Transverse colon (tissue), 4 donors: ENCODE measurements around the gene GSG1L. TPM values are rescaled to one million over a fixed set of nuclear protein-coding genes. Genes with fewer than 3 reads are reported as not detected.

Source experiments
- DNase-seq: peaks from one replicate; pipeline ENCODE4 v3.0.0-alpha.2; 2019
- H3K27ac ChIP-seq, 4 donors: fragments of 200-600 bp; sonication (generic); 2 replicates each; pipeline ENCODE4 v1.5.1; 2016 to 2018; ENCODE audit warnings: inconsistent platforms in 4 of 4
- H3K27me3 ChIP-seq: fragments of 200-600 bp; sonication (generic); 2 replicates; pipeline ENCODE4 v1.5.1; 2017; ENCODE audit warnings: inconsistent platforms
- H3K36me3 ChIP-seq, 4 donors: fragments of 200-600 bp; sonication (generic); 2 replicates each; pipeline ENCODE4 v1.5.1; 2017 to 2019; ENCODE audit warnings: inconsistent platforms in 4 of 4
- H3K4me1 ChIP-seq, 4 donors: fragments of 200-600 bp; sonication (generic); 2 replicates each; pipeline ENCODE4 v1.5.1; 2017 to 2020; ENCODE audit warnings: inconsistent platforms in 4 of 4
- H3K4me3 ChIP-seq, 4 donors: fragments of 200-600 bp; sonication (generic); 1 replicate in 1 of 4; 2 replicates in 3 of 4; pipeline versions ENCODE4 v1.5.1 to v1.6.1; 2017 to 2019; ENCODE audit warnings: inconsistent platforms in 4 of 4
- H3K9me3 ChIP-seq, 2 donors: fragments of 200-600 bp; sonication (generic); 2 replicates each; pipeline ENCODE4 v1.5.1; 2017 to 2019; ENCODE audit warnings: inconsistent platforms in 2 of 2
- CTCF ChIP-seq, 5 experiments: fragments of 200-600 bp in 3 of 5; fragments of 450-650 bp in 2 of 5; sonication (generic) in 3 of 5; IDR thresholded peaks; 1 replicate in 2 of 5; 2 replicates in 3 of 5; pipeline ENCODE4 v1.5.1; 2016 to 2017; ENCODE audit warnings: antibody characterized with exemption in 5 of 5, inconsistent platforms in 3 of 5, mild to moderate bottlenecking in 2 of 5, moderate library complexity in 1 of 5
- EP300 ChIP-seq: sonication (generic); formaldehyde crosslinking; IDR thresholded peaks from one replicate; pipeline ENCODE4 v1.6.1; 2017; ENCODE audit warnings: antibody characterized with exemption, low read depth
- POLR2A ChIP-seq: fragments of 450-650 bp; IDR thresholded peaks from one replicate; pipeline ENCODE4 v1.6.1; 2016; ENCODE audit warnings: antibody characterized with exemption, mild to moderate bottlenecking, moderate library complexity
- POLR2AphosphoS5 ChIP-seq, 3 donors: sonication (generic); formaldehyde crosslinking; IDR thresholded peaks; one replicate each; pipeline ENCODE4 v1.6.1; 2016; ENCODE audit warnings: antibody characterized with exemption in 3 of 3
- WGBS, 2 donors: methylation state at CpG; one replicate each; pipeline ENCODE4 v1.1.5; 2018; ENCODE audit warnings: low coverage in 1 of 2; 5-methylcytosine and 5-hydroxymethylcytosine counted together
- in situ Hi-C, 4 donors: fragments of 200-750 bp; cut with MboI; loops; one replicate each; pipeline versions ENCODE4 v1.15.0 to v1.15.1; 2017; ENCODE audit warnings: low sequenced_read_pairs in 3 of 4, low pct_ligation_motif_present in 1 of 4, low pct_unique_long_range_greater_than_20kb in 1 of 4
- intact Hi-C: fragments of 100-400 bp; cut with DNase I; formaldehyde crosslinking; loops from one replicate; pipeline ENCODE4 v1.15.1; 2023; ENCODE audit warnings: low total_unique reads
- total RNA-seq, 4 donors: library from RNA; depleted of rRNA; stranded (reverse); fragments of >200 nt; gene quantifications; one replicate each; pipeline ENCODE4 v1.1.0, GENCODE V29; 2016

The GSG1L gene
- total RNA-seq, 4 donors from 2014 or later, result not detected

- in situ Hi-C loops, result no loop called here
- no peak for TF ChIP-seq POLR2A
- no peak for TF ChIP-seq CTCF (IDR thresholded peaks at IDR 0.05)
- TF ChIP-seq POLR2AphosphoS5 (IDR thresholded peaks at IDR 0.05), result no peak
- no peak for TF ChIP-seq EP300
- no peaks in the 10 kb centered on the region for H3K27me3 ChIP-seq
- H3K9me3 ChIP-seq, result no peaks in the 10 kb centered on the region
- DNase-seq, result no peak
- intact Hi-C loops, result no loop called here
- peaks cover 3 to 75% (median 38%) of the 10 kb centered on the region in 4 donors for H3K36me3 ChIP-seq
- no peak overlapping the region for H3K4me3 ChIP-seq
- 89% methylated on average over 7 of the region's 7 CpGs; no CpG with 5 or more reads in 1 of the 2 donors for WGBS, 2 donors
- H3K27ac ChIP-seq, result no peak overlapping the region
- H3K4me1 ChIP-seq, result no peaks in the 10 kb centered on the region
These were observed 42.4 kb upstream of the GSG1L start for GRCh38 chr16:28105954-28106353.

GRCh38 chr16:28105297-28105696 is 41.8 kb upstream of the GSG1L start:
- intact Hi-C loops (no loop called here), in situ Hi-C loops (no loop called here)
- no peak overlapping the region for H3K27ac ChIP-seq
- WGBS, 2 donors, result 49 to 63% methylated on average over 3 of the region's 3 CpGs
- H3K27me3 ChIP-seq, result no peaks in the 10 kb centered on the region
- no peak for DNase-seq
- H3K36me3 ChIP-seq, result peaks cover 2 to 75% (median 37%) of the 10 kb centered on the region in 4 donors
- H3K9me3 ChIP-seq, result no peaks in the 10 kb centered on the region
- TF ChIP-seq POLR2AphosphoS5 (IDR thresholded peaks at IDR 0.05) (no peak), CTCF (IDR thresholded peaks at IDR 0.05) (no peak), EP300 (no peak)
- H3K4me1 ChIP-seq, result no peaks in the 10 kb centered on the region
- H3K4me3 ChIP-seq, result no peak overlapping the region

- Histone ChIP-seq H3K4me3 (no peak overlapping the region), H3K4me1 (no peaks in the 10 kb centered on the region), H3K36me3 (peaks cover 2 to 78% (median 41%) of the 10 kb centered on the region in 4 donors), H3K27me3 (no peaks in the 10 kb centered on the region), H3K9me3 (no peaks in the 10 kb centered on the region), H3K27ac (no peak overlapping the region)
- intact Hi-C loops (no loop called here), in situ Hi-C loops (no loop called here)
- 97% methylated on average over 11 of the region's 16 CpGs; no CpG with 5 or more reads in 1 of the 2 donors for WGBS, 2 donors
- TF ChIP-seq CTCF (IDR thresholded peaks at IDR 0.05), result no peak
- TF ChIP-seq POLR2A, result no peak
- TF ChIP-seq POLR2AphosphoS5 (IDR thresholded peaks at IDR 0.05), result no peak
- TF ChIP-seq EP300, result no peak
- no peak for DNase-seq
These were observed 40.9 kb upstream of the GSG1L start for GRCh38 chr16:28104404-28104803.

GRCh38 chr16:28103516-28104170 is 40.1 kb upstream of the GSG1L start:
- 90% methylated on average over 14 of the region's 14 CpGs; no CpG with 5 or more reads in 1 of the 2 donors for WGBS, 2 donors
- no peak for DNase-seq
- Histone ChIP-seq H3K9me3 (no peaks in the 10 kb centered on the region), H3K27me3 (no peaks in the 10 kb centered on the region), H3K4me1 (no peaks in the 10 kb centered on the region), H3K27ac (no peak overlapping the region), H3K4me3 (no peak overlapping the region), H3K36me3 (peaks cover 2 to 82% (median 42%) of the 10 kb centered on the region in 4 donors)
- no peak for TF ChIP-seq POLR2AphosphoS5 (IDR thresholded peaks at IDR 0.05)
- no peak for TF ChIP-seq EP300
- no peak for TF ChIP-seq CTCF (IDR thresholded peaks at IDR 0.05)
- TF ChIP-seq POLR2A, result no peak
- in situ Hi-C loops (no loop called here), intact Hi-C loops (no loop called here)
